Neural cell (in vitro differentiated cells): ENCODE measurements around the gene RPL27A. TPM values are rescaled to one million over a fixed set of nuclear protein-coding genes. Genes with fewer than 3 reads are reported as not detected.

Experiments used
- H2AFZ ChIP-seq: fragments of 200-600, 300-800 bp; sonication (generic), shearing (Covaris generic); 2 replicates; pipeline ENCODE4 v1.6.0; 2014; ENCODE audit warnings: low read depth, mild to moderate bottlenecking, antibody characterized with exemption, low read length, moderate library complexity
- H3F3A ChIP-seq: fragments of 200-600 bp; shearing (Covaris generic); 2 replicates; pipeline ENCODE4 v1.6.1; 2016; ENCODE audit warnings: mild to moderate bottlenecking, moderate library complexity, mixed read lengths, antibody characterized with exemption, low read length; ENCODE audit not compliant: insufficient read depth, poor library complexity, severe bottlenecking
- H3K27ac ChIP-seq: fragments of 200-600, 300-800 bp; sonication (generic), shearing (Covaris generic); 2 replicates; pipeline ENCODE4 v1.5.1; 2014; ENCODE audit warnings: mild to moderate bottlenecking, low read length, moderate library complexity
- H3K27me3 ChIP-seq: fragments of 300-800, 200-600 bp; sonication (generic), shearing (Covaris generic); 2 replicates; pipeline ENCODE4 v1.6.0; 2014; ENCODE audit warnings: mild to moderate bottlenecking, low read depth, low read length, moderate library complexity; ENCODE audit not compliant: insufficient read depth
- H3K36me3 ChIP-seq: fragments of 300-800, 200-600 bp; sonication (generic), shearing (Covaris generic); 2 replicates; pipeline ENCODE4 v1.5.1; 2014; ENCODE audit warnings: mild to moderate bottlenecking, antibody characterized with exemption, low read length, moderate library complexity; ENCODE audit not compliant: insufficient read depth
- H3K4me2 ChIP-seq: fragments of 300-800, 200-600 bp; sonication (generic), shearing (Covaris generic); 2 replicates; pipeline ENCODE4 v1.6.0; 2014; ENCODE audit warnings: mild to moderate bottlenecking, low read length
- H3K4me3 ChIP-seq: fragments of 300-800, 200-600 bp; sonication (generic), shearing (Covaris generic); 2 replicates; pipeline ENCODE4 v1.5.1; 2014; ENCODE audit warnings: mild to moderate bottlenecking, low read length, moderate library complexity
- H3K79me2 ChIP-seq: fragments of 200-600 bp; shearing (Covaris generic); replicated peaks from 2 replicates; pipeline ENCODE4 v1.6.0; 2014; ENCODE audit warnings: mild to moderate bottlenecking, low read length, moderate library complexity; ENCODE audit not compliant: insufficient read depth
- H3K9ac ChIP-seq: fragments of 300-800, 200-600 bp; sonication (generic), shearing (Covaris generic); 2 replicates; pipeline ENCODE4 v1.6.1; 2016; ENCODE audit warnings: mild to moderate bottlenecking, low read length, mixed read lengths
- H3K9me2 ChIP-seq: fragments of 200-600 bp; shearing (Covaris generic); 2 replicates; pipeline ENCODE4 v1.6.1; 2016; ENCODE audit warnings: mild to moderate bottlenecking, low read length, mixed read lengths; ENCODE audit not compliant: insufficient read depth
- H3K9me3 ChIP-seq: fragments of 200-600, 300-800 bp; sonication (generic), shearing (Covaris generic); 2 replicates; pipeline ENCODE4 v1.6.1; 2016; ENCODE audit warnings: mild to moderate bottlenecking, mixed run types, low read length, moderate library complexity, mixed read lengths
- H4K20me1 ChIP-seq: fragments of 200-600 bp; shearing (Covaris generic); 2 replicates; pipeline ENCODE4 v1.6.1; 2016; ENCODE audit warnings: mild to moderate bottlenecking, mixed run types; ENCODE audit not compliant: insufficient read depth
- EP300 ChIP-seq: fragments of 450-650 bp; conservative IDR thresholded peaks from 2 replicates; pipeline ENCODE4 v1.6.1; 2014; ENCODE audit warnings: antibody characterized with exemption, mild to moderate bottlenecking, moderate library complexity; ENCODE audit not compliant: poor library complexity, severe bottlenecking
- EZH2 ChIP-seq: fragments of 200-600, 300-800 bp; shearing (Covaris generic), sonication (generic); IDR thresholded peaks from 2 replicates; pipeline ENCODE4 v1.6.1; 2014; ENCODE audit warnings: antibody characterized with exemption, low read length, borderline replicate concordance, mild to moderate bottlenecking; ENCODE audit not compliant: insufficient read depth, poor library complexity, severe bottlenecking
- MXI1 ChIP-seq: fragments of 450-650 bp; conservative IDR thresholded peaks from 2 replicates; pipeline ENCODE4 v1.6.1; 2014; ENCODE audit warnings: antibody characterized with exemption, mild to moderate bottlenecking; ENCODE audit not compliant: poor library complexity, severe bottlenecking
- POLR2AphosphoS5 ChIP-seq: IDR thresholded peaks from 2 replicates; pipeline ENCODE4 v1.6.1; 2012
- RAD21 ChIP-seq: fragments of 450-650 bp; conservative IDR thresholded peaks from 2 replicates; pipeline ENCODE4 v1.6.1; 2014; ENCODE audit warnings: antibody characterized with exemption, mild to moderate bottlenecking, moderate library complexity
- SMC3 ChIP-seq: fragments of 450-650 bp; conservative IDR thresholded peaks from 2 replicates; pipeline ENCODE4 v1.6.1; 2014; ENCODE audit warnings: antibody characterized with exemption, mild to moderate bottlenecking, moderate library complexity; ENCODE audit not compliant: poor library complexity
- TAF1 ChIP-seq: IDR thresholded peaks from 2 replicates; pipeline ENCODE4 v1.6.1; 2012; ENCODE audit warnings: low read depth
- polyA plus RNA-seq: library from polyadenylated mRNA; depleted of rRNA; stranded (reverse); fragments of >200 nt; gene quantifications from 2 replicates; pipeline ENCODE4 v1.2.3, GENCODE V29; 2014
- TF ChIP-seq, protein P1 (sequence below): fragments of 450-650 bp; IDR thresholded peaks from 2 replicates; pipeline ENCODE4 v1.5.1; 2014; ENCODE audit warnings: antibody characterized with exemption, mild to moderate bottlenecking, moderate library complexity; ENCODE audit not compliant: poor library complexity, severe bottlenecking
- TF ChIP-seq, protein P2 (sequence below): IDR thresholded peaks from 2 replicates; pipeline ENCODE4 v1.6.1; 2012; ENCODE audit warnings: borderline replicate concordance

Gene RPL27A
- polyA plus RNA-seq, 1 donor from 2014 or later = 700 TPM

DNA sequence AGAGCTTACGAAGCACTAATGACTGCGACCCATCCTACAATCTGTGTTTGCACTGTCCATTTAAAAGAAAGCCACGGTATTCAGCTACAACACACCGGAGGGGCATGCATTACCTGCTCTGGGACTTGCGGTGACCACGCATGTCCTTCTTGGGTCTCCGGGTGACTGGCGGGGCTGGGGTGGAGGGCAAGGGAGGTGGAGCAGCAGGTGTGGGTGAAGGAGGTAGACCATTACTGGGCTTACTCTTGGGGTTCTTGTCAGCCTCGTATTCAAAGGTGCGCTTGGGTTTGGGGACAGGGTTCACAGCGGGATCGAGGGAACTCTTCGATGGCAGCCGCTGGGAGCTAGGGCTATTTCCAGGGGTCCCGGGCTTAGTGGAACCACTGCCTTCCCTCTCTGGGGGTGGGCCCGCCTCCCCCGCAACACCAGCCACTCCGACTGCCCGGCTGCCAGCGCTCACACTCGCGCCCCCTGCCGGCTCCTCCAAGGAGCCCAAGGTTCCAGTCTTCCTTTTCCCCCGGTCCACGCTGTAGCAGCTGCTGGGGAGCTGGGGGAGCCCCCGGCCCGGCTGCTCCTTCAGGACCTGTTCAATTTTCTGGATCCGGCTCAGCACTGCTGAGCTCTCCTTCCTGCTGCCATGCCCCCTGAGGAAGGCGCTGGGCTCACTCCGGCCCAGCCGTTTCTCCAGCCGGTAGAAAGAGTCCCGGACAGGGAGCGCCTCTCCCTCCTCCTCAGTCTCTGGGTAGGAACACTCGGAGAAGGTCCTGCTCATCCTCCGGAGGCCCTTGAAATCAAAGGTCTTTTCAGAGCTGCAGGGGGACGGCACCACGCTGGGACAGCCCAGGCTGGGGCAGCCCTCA lies 47.5 kb downstream of the RPL27A start:
- Histone ChIP-seq H3K36me3 (no peaks in the 10 kb centered on the region), H3F3A (no peaks in the 10 kb centered on the region), H3K9me3 (no peaks in the 10 kb centered on the region), H3K9me2 (no peaks in the 10 kb centered on the region), H2AFZ (no peak overlapping the region), H3K4me2 (no peak overlapping the region), H3K27me3 (no peaks in the 10 kb centered on the region), H3K9ac (no peak overlapping the region), H3K27ac (no peak overlapping the region), H3K4me3 (no peak overlapping the region), H3K79me2 (no peaks in the 10 kb centered on the region), H4K20me1 (no peaks in the 10 kb centered on the region)
- no peak for TF ChIP-seq MXI1
- TF ChIP-seq, protein P1, sequence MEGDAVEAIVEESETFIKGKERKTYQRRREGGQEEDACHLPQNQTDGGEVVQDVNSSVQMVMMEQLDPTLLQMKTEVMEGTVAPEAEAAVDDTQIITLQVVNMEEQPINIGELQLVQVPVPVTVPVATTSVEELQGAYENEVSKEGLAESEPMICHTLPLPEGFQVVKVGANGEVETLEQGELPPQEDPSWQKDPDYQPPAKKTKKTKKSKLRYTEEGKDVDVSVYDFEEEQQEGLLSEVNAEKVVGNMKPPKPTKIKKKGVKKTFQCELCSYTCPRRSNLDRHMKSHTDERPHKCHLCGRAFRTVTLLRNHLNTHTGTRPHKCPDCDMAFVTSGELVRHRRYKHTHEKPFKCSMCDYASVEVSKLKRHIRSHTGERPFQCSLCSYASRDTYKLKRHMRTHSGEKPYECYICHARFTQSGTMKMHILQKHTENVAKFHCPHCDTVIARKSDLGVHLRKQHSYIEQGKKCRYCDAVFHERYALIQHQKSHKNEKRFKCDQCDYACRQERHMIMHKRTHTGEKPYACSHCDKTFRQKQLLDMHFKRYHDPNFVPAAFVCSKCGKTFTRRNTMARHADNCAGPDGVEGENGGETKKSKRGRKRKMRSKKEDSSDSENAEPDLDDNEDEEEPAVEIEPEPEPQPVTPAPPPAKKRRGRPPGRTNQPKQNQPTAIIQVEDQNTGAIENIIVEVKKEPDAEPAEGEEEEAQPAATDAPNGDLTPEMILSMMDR = no peak
- no peak for TF ChIP-seq TAF1
- TF ChIP-seq POLR2AphosphoS5 = no peak
- TF ChIP-seq, protein P2, sequence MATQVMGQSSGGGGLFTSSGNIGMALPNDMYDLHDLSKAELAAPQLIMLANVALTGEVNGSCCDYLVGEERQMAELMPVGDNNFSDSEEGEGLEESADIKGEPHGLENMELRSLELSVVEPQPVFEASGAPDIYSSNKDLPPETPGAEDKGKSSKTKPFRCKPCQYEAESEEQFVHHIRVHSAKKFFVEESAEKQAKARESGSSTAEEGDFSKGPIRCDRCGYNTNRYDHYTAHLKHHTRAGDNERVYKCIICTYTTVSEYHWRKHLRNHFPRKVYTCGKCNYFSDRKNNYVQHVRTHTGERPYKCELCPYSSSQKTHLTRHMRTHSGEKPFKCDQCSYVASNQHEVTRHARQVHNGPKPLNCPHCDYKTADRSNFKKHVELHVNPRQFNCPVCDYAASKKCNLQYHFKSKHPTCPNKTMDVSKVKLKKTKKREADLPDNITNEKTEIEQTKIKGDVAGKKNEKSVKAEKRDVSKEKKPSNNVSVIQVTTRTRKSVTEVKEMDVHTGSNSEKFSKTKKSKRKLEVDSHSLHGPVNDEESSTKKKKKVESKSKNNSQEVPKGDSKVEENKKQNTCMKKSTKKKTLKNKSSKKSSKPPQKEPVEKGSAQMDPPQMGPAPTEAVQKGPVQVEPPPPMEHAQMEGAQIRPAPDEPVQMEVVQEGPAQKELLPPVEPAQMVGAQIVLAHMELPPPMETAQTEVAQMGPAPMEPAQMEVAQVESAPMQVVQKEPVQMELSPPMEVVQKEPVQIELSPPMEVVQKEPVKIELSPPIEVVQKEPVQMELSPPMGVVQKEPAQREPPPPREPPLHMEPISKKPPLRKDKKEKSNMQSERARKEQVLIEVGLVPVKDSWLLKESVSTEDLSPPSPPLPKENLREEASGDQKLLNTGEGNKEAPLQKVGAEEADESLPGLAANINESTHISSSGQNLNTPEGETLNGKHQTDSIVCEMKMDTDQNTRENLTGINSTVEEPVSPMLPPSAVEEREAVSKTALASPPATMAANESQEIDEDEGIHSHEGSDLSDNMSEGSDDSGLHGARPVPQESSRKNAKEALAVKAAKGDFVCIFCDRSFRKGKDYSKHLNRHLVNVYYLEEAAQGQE = no peak
- no peak for TF ChIP-seq EZH2
- TF ChIP-seq RAD21 = no peak
- TF ChIP-seq EP300 = no peak
- TF ChIP-seq SMC3 = no peak

DNA sequence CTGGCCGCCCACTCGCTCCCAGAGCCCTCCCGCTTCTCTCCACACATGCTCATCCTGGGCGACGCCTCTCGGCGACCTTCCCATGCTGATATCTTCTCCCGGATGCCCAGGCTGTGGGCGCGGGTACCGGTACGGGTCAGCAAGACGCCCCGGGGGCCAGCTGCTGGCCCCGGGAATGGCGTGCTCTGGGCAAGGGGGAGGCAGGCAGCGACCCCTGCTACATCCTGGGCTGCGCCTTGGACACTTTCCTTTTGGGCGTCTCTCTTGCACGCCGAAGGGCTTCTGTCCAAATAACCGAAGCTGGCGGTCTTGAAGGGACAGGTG lies 48.1 kb downstream of the RPL27A start:
- Histone ChIP-seq H3K9ac (no peak overlapping the region), H2AFZ (no peak overlapping the region), H3K4me2 (no peak overlapping the region), H3K9me3 (no peaks in the 10 kb centered on the region), H3K36me3 (no peaks in the 10 kb centered on the region), H3K27me3 (no peaks in the 10 kb centered on the region), H3K79me2 (no peaks in the 10 kb centered on the region), H3K27ac (no peak overlapping the region), H4K20me1 (no peaks in the 10 kb centered on the region), H3K4me3 (no peak overlapping the region), H3F3A (no peaks in the 10 kb centered on the region), H3K9me2 (no peaks in the 10 kb centered on the region)
- TF ChIP-seq MXI1 (no peak), POLR2AphosphoS5 (no peak), TAF1 (no peak), EZH2 (no peak), EP300 (no peak), RAD21 (no peak), SMC3 (no peak)
- TF ChIP-seq, protein P1 = no peak
- TF ChIP-seq, protein P2 = no peak
